ENCODE measurements around the gene POLR2E.

GRCh38 chr19:1133471-1133929 is 38.3 kb upstream of the POLR2E start:
- no peak for TF ChIP-seq MNT (conservative IDR thresholded peaks at IDR 0.05)
- no peak for TF ChIP-seq CTCF (IDR thresholded peaks at IDR 0.05 in 2 of 3, conservative IDR thresholded peaks at IDR 0.05 in 1 of 3; ENCODE audit: insufficient read depth in 2 of 3, low read depth in 1 of 3, low read length in 3 of 3)
- TF ChIP-seq REST (IDR thresholded peaks at IDR 0.05; ENCODE audit: borderline replicate concordance), result no peak
- TF ChIP-seq REST (CRISPR knock-in tag; IDR thresholded peaks at IDR 0.05; ENCODE audit: low read depth), result no peak
- no peak for TF ChIP-seq PHB (CRISPR knock-in tag; IDR thresholded peaks at IDR 0.05)

All from K562 (cell line).